GM12878 (cell line): ENCODE results near the gene EGFR. TPM values are rescaled to one million over a fixed set of nuclear protein-coding genes. Genes with fewer than 3 reads are reported as not detected.

Experiments
- ATAC-seq: fragments of 200-7000 bp; cut with Tn5 transposase; 3 replicates; pipeline ENCODE4 v1.9.1; 2020; ENCODE audit warnings: mild to moderate bottlenecking, moderate library complexity
- BruUV-seq: library from RNA; stranded (reverse); fragments of 400-500 nt; replicated peaks from 2 replicates; lab custom pipeline; 2021; lab: Mats Ljungman, UMichigan
- CTCF ChIA-PET: fragments of 300-600 bp; sonication (Branson Sonifier 250); formaldehyde crosslinking; extraction: SDS; loops from one replicate; lab custom pipeline; 2021; ENCODE audit warnings: inconsistent platforms; lab: Yijun Ruan, JAX
- POLR2A ChIA-PET: fragments of 350-600 bp; formaldehyde crosslinking; extraction: SDS; loops from one replicate; lab custom pipeline; 2021; ENCODE audit warnings: inconsistent platforms; lab: Charles Lee
- RAD21 ChIA-PET: fragments of 300-600 bp; sonication (Branson Sonifier 250); formaldehyde crosslinking; loops from one replicate; lab custom pipeline; 2023; ENCODE audit warnings: antibody characterized with exemption; ENCODE audit not compliant: unreplicated experiment; lab: Charles Lee
- SMC1A ChIA-PET: fragments of 300-600 bp; sonication (Branson Sonifier 250); formaldehyde crosslinking; loops from one replicate; lab custom pipeline; 2023; ENCODE audit not compliant: unreplicated experiment, uncharacterized antibody; lab: Charles Lee
- DNase-seq: peaks from one replicate; pipeline ENCODE4 v3.0.0-alpha.2; 2011; ENCODE audit warnings: low read depth, low spot score
- FAIRE-seq: peaks from 3 replicates; lab custom pipeline; 2011; peaks lifted over from hg19 to GRCh38; lab: Jason Lieb, UNC
- H2AFZ ChIP-seq: 2 replicates; pipeline ENCODE4 v1.6.0; 2011; ENCODE audit warnings: low read depth, low read length, control low read depth; ENCODE audit not compliant: control insufficient read depth
- H3K27ac ChIP-seq: 2 replicates; pipeline ENCODE4 v1.5.1; 2011; ENCODE audit warnings: control low read depth; ENCODE audit not compliant: control insufficient read depth, insufficient read depth
- H3K27me3 ChIP-seq, 2 experiments: replicated peaks in 1 of 2; 2 replicates each; pipeline versions ENCODE4 v1.6.0 to v1.6.1; 2011; ENCODE audit warnings: low read length in 1 of 2; ENCODE audit not compliant: control insufficient read depth in 2 of 2, insufficient read depth in 2 of 2
- H3K36me3 ChIP-seq, 2 experiments: 2 replicates each; pipeline ENCODE4 v1.5.1; 2011; ENCODE audit warnings: low read length in 1 of 2; ENCODE audit not compliant: control insufficient read depth in 2 of 2, insufficient read depth in 2 of 2
- H3K4me1 ChIP-seq: 2 replicates; pipeline ENCODE4 v1.6.1; 2011; ENCODE audit warnings: mild to moderate bottlenecking, low read length, moderate library complexity, mixed read lengths; ENCODE audit not compliant: control insufficient read depth, insufficient read depth
- H3K4me2 ChIP-seq: 2 replicates; pipeline ENCODE4 v1.6.0; 2011; ENCODE audit warnings: control low read depth; ENCODE audit not compliant: control insufficient read depth, insufficient read depth
- H3K4me3 ChIP-seq: fragments of 200-600 bp; sonication (generic); 2 replicates; pipeline ENCODE4 v1.5.1; 2016
- H3K79me2 ChIP-seq: 2 replicates; pipeline ENCODE4 v1.6.0; 2011; ENCODE audit warnings: low read length; ENCODE audit not compliant: control insufficient read depth, insufficient read depth
- H3K9ac ChIP-seq: 2 replicates; pipeline ENCODE4 v1.8.0; 2011; ENCODE audit warnings: low read length, control low read depth, mixed read lengths; ENCODE audit not compliant: control insufficient read depth, insufficient read depth
- H3K9me3 ChIP-seq: replicated peaks from 3 replicates; pipeline ENCODE4 v1.5.1; 2011; ENCODE audit warnings: mild to moderate bottlenecking, low read length; ENCODE audit not compliant: control insufficient read depth, insufficient read depth
- H4K20me1 ChIP-seq: 2 replicates; pipeline ENCODE4 v1.6.0; 2011; ENCODE audit not compliant: control insufficient read depth, insufficient read depth
- BCL11A ChIP-seq: IDR thresholded peaks from 2 replicates; pipeline ENCODE4 v1.6.1; 2011; ENCODE audit warnings: low read depth, low read length
- CEBPZ ChIP-seq: fragments of 150-350 bp; IDR thresholded peaks from 2 replicates; pipeline ENCODE4 v1.6.1; 2016; ENCODE audit warnings: low read depth, low read length
- EP300 ChIP-seq, 2 experiments: fragments of 150-350 bp in 1 of 2; IDR thresholded peaks; 2 replicates each; pipeline ENCODE4 v1.6.1; 2011 to 2012; ENCODE audit warnings: low read depth in 2 of 2, low read length in 2 of 2, borderline replicate concordance in 1 of 2, improper control_type of control experiment in 1 of 2, inconsistent platforms in 1 of 2; ENCODE audit not compliant: control insufficient read depth in 1 of 2
- NFYB ChIP-seq: IDR thresholded peaks from 2 replicates; pipeline ENCODE4 v1.6.1; 2011; ENCODE audit warnings: low read depth, mild to moderate bottlenecking, low read length, improper control_type of control experiment, moderate library complexity; ENCODE audit not compliant: insufficient read depth
- SMARCA5 ChIP-seq: fragments of 450-650 bp; IDR thresholded peaks from 2 replicates; pipeline ENCODE4 v1.6.1; 2017; ENCODE audit warnings: mild to moderate bottlenecking
- SUPT20H ChIP-seq: IDR thresholded peaks from 2 replicates; pipeline ENCODE4 v1.6.1; 2011; ENCODE audit warnings: low read depth, mild to moderate bottlenecking, low read length, moderate library complexity, borderline replicate concordance; ENCODE audit not compliant: control insufficient read depth
- WGBS: methylation state at CpG from one replicate; pipeline ENCODE4 v1.1.6; 2016; ENCODE audit warnings: low lambda C conversion rate; ENCODE audit not compliant: insufficient replicate concordance, insufficient coverage; ENCODE audit errors: missing lambda C conversion rate; 5-methylcytosine and 5-hydroxymethylcytosine counted together
- in situ Hi-C: fragments of 300-500 bp; cut with MboI; formaldehyde crosslinking; loops from 9 replicates; pipeline ENCODE4 v1.14.3; 2018; ENCODE audit warnings: mixed read lengths
- intact Hi-C: fragments of 100-400 bp; cut with micrococcal nuclease; formaldehyde crosslinking; loops from one replicate; pipeline ENCODE4 v1.14.2; 2022; ENCODE audit not compliant: unreplicated experiment
- polyA plus RNA-seq, 11 experiments: library from polyadenylated mRNA; depleted of rRNA in 4 of 11; unstranded in 6 of 11; stranded (reverse) in 5 of 11; fragments of >200 nt; fragmentation: Nextera tagmentation in 4 of 11; fragmentation: Illumina TruSeq in 1 of 11; extraction: Ambion mirVana in 4 of 11; extraction: Trizol in 1 of 11; gene quantifications; 1 replicate in 1 of 11; 2 replicates in 10 of 11; pipeline versions ENCODE4 v1.2.1 to v1.2.3, GENCODE V29; 2011 to 2016; ENCODE audit warnings: inconsistent platforms in 2 of 11, missing spikeins in 2 of 11, low read depth in 1 of 11
- total RNA-seq, 4 experiments: library from RNA; depleted of rRNA in 3 of 4; stranded (reverse); fragments of >200 nt in 3 of 4; fragmentation: Illumina TruSeq in 1 of 4; extraction: Trizol in 1 of 4; gene quantifications; 2 replicates each; pipeline versions ENCODE4 v1.2.1 to v1.2.3, GENCODE V29; 2013 to 2021

EGFR gene
- total and polyA plus RNA-seq, 10 of the 15 experiments (the other 5 are each of a cell fraction or from before 2014, with no cell fraction given), result 0.01 to 0.31 TPM; not detected in 8

GRCh38 chr7:55145606-55146005 lies 126.8 kb downstream of the EGFR start (continued):
- no peak for TF ChIP-seq SUPT20H
- no peak for TF ChIP-seq EP300 (IDR thresholded peaks at IDR 0.05; ENCODE audit: borderline replicate concordance in 1 of 2, control insufficient read depth in 1 of 2, low read depth in 2 of 2, low read length in 2 of 2)

- ChIA-PET RAD21 (no interaction called here), CTCF (interaction anchor here (0.6 kb wide), 1 partner anchor 16 kb away, joined by 3 read pairs; no protein-coding TSS in a partner anchor), POLR2A (no interaction called here), SMC1A (interaction anchor here (1.6 kb wide), 1 partner anchor 17 kb away, joined by 4 read pairs; no protein-coding TSS in a partner anchor)
- H3K36me3 ChIP-seq, result no peaks in the 10 kb centered on the region
- ATAC-seq, result no peak
- H4K20me1 ChIP-seq, result no peaks in the 10 kb centered on the region
- no peaks in the 10 kb centered on the region for H3K9me3 ChIP-seq
- no peak overlapping the region for H3K9ac ChIP-seq
- DNase-seq, result no peak
- 66% methylated on average over 8 of the region's 8 CpGs for WGBS
- no peak overlapping the region for H3K4me2 ChIP-seq
- TF ChIP-seq CEBPZ, result no peak
- TF ChIP-seq SMARCA5, result no peak
- TF ChIP-seq BCL11A, result no peak
- no peak for TF ChIP-seq NFYB
- H2AFZ ChIP-seq, result no peak overlapping the region
- BruUV-seq, result no TSS peak
- no peak overlapping the region for H3K4me3 ChIP-seq
- H3K27ac ChIP-seq, result no peak overlapping the region
- intact Hi-C loops, result no loop called here
- H3K27me3 ChIP-seq, result peaks cover 0 to 3% of the 10 kb centered on the region in 2 experiments; a peak in 1 of 4 replicates
- H3K79me2 ChIP-seq, result no peaks in the 10 kb centered on the region
- in situ Hi-C loops, result no loop called here
- no peak for FAIRE-seq
- no peaks in the 10 kb centered on the region for H3K4me1 ChIP-seq
Observed at GRCh38 chr7:55147101-55147500, 128.3 kb downstream of the EGFR start.
